Islet precursor cell (in vitro differentiated cells): ENCODE results near the gene STX5.
"Not testable (repeated sequence)": the region's sequence is repeated elsewhere in the genome, so short reads cannot be mapped to it uniquely, and the experiment has no call there.

Source experiments
- DNase-seq: peaks from one replicate; pipeline ENCODE4 v3.0.0-alpha.2; 2018

STX5 gene

DNA sequence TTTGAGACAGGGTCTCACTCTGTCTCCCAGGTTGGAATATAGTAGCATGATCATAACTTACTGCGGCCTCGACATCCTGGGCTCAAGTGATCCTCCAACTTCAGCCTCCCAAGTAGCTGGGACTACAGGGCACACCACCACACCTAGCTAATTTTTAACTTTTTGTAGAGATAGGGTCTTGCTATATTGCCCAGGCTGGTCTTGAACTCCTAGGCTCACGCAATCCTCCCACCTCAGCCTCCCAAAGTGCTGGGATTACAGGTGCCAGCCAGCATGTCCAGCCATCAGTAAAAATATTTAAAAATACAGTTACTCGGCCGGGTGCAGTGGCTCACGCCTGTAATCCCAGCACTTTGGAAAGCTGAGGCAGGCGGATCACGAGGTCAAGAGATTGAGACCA is 3.7 kb downstream of the STX5 start:
- not testable (repeated sequence) for DNase-seq

DNA sequence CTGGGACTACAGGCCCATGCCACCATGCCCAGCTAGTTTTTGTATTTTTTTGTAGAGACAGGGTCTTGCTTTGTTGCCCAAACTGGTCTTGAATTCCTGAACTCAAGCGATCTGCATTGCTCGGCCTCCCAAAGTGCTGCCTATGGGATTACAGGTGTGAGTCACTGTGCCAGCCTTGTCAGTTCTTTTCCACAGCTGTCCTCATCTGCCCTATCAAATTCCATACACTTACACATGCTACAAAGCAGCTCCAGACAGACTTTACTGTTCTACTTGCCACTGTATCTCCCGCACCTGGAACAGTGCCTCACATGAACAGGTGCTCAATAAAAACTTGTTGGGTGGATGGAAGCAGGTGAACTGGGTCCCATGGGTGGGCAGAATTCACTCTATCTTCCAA is 8.2 kb downstream of the STX5 start:
- DNase-seq, result no peak

DNA sequence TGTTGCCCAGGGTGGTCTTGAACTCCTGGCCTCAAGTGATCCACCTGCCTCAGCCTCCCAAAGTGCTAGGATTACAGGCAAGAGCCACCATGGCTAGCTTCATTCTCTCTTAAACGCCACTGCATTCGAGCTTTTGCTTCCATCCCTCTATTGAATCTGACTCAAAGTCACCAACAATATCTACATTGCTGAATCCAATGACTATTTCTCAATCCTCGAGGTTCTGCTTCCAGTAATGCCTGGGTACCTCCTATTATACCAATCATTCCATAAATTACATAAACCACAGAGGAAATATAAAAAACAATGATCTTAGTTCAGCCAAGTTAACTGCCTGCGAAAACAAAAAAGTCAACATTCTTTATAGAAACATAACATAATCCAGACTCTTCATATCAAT is 14.7 kb downstream of the STX5 start:
- DNase-seq, result no peak

DNA sequence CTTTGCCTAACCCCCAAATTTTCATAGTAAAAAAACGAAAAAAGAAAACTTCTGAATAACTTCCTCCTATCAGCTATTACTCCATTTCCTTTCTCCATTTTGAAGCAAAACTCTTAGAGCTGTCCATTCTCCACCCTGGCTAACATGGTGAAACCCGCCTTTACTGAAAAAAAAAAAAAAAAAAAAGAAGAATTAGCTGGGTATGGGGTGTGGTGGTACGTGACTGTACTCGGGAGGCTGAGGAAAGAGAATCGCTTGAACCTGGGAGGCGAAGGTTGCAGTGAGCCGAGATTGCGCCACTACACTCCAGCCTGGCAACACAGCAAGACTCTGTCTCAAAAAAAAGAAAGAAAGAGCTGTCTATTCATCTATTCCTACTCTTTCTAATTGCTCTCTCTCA is 15.3 kb downstream of the STX5 start:
- DNase-seq, result no peak

DNA sequence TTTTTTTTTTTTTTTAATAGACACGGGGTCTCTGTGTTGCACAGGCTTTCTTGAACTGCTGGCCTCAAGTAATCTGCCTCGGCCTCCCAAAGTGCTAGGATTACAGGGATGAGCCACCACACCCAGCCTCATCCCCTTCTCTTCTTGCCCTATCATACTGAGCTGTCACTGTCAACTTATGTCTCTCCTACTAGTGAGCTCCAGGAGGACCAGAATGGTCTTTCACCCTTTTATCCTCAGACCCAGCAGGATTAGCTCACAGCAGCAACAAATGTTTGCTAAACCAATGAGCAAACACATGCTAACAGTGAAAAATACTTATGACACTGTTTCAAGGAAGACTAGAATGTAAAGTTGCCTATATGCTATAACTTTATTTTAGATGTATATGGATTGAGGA is 20.2 kb downstream of the STX5 start:
- no peak for DNase-seq

DNA sequence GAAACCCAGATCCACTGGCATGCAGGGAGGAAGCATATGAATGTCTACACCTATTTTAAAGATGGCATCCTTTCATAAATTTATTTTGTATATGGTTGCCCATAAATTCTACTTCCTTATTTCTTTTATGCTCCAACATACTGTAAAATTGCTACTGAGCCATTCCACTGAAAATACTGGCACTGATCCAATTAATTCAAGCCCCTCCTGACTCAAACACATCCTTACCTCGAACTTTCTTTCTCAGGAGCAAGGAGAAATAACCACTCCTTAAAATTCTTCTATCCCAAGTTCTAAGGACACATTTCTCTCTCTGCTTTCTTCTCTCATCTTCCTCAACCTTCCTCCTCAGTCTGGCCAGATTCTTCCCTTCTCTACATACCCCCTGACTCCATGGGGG is 21.1 kb downstream of the STX5 start:
- DNase-seq, result no peak

DNA sequence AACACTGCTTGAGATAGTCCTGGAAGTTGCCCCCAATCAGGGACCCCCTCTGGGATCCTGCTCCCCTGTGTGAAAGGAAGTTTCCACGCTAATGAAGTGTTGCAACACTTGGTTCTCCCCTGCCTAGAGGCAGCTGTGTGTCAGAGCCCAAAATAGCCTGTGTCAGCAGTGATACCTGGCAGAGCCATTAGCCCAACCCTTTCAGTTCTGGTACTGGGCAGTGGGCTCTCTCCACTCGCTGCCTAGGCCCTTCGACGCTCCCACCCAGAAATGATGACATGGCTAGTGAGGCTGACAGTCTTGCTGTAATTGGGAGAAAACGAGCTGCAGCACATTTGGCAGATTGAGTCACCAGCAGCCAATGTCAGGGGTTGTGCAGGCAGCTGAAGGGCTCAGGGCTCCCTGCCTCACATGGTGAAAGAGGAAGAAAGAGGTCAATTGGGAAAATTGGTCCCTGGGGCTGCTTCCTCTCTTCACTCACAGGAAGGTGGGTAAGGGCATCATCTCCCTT is 25.2 kb downstream of the STX5 start:
- peak; percentile 71 for DNase-seq

DNA sequence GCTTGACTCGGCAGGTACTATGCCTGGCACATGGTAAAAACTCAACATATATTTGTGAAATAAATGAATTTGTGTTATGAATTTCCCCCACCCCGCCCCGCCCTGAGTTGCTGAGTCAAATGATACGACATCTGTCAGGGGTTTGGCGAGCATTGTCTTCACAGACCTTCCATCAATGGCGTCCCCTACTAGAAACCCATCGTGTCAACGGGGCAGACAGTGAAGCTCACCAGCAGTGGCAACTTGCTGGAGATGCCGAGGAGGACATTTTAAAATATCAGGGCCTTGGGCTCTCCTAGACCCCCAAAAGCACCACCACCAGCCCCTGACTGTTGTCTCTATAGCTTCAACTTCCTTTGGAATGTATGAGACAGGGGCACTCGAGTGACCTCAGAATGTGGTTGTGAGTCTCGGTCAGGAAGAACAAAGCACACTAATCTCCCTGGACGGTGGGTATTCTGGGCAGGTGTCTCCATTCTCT is 25.9 kb downstream of the STX5 start:
- DNase-seq, result no peak

DNA sequence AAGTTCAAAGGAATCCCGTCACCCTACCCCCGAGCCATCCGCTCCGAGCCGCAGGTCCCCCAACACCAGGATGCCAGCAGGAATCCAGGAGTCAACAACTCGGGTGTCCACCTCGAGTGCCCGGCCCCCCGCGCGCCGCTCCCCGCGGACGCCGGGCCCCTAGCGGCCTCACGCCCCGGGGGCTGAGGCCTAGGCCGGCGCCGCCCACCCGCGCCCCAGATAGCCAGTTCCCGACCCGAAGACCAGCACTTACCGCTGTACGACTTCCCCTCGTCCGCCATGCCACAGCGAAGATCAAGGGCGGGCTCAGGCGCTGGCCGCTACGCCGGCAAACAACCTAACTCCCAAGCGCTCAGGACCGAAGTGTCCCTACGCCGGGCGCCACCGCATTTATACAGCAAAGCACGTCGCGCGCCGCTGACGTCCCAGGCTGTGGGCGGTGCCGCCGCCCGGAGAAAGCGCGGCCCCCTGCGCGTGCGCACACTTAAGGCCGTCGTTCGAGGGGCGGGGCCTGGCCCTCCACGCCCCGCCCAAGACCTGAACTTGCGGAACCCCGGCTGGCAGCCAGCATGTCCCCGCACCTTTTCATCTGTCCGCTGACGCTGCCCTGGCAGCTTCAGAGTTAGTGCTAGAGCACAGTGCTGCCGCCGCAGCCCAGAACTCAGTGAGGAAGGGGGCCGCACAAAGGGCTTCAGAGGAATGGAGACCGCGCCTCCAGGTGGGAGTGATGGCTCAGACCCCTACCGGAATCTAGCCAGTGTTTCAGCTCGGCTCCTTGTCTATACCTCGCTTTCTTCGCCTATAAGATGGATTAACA is 26.6 kb downstream of the STX5 start, which contains the start of gene NXF1:
NXF1 (minus strand) TSS at position 365 of the 817 bp plus-strand sequence; CDS start at position 281, 84 bp downstream.
- peak; percentile 97 for DNase-seq

DNA sequence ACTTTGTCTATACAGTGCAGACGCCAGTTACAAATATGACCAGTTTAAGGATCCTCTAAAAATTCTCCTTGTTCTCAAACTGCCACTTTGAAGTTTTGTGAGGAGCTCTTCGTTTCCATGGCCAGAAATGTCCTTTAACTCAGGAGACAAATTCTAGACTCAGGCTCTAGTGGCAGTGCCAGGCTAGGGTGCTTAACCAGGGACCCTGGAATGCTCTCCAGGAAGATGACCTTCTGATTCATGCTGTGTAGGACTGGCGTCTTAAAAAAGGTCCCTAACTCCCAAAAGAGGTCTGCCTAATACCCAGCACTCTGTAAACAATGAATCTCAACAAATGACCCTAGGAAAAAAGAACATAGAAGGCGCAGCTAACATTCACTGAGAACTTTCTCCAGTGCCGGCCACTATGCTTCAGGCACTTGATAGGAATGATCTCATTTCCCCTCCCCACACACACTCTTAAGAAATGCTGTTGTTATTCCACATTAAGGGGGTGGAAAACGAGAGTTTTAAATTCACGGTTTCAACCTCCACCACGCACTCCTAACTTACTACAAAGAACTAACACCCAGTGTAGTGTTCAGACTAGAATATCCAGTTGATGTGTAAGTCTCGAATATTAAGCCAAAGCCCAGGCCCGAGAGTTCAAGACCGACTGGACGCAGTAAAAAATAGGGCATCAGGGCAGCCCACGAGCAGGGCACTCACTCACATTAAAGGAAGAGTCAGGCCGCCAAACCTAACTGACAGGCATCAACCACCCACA is 27.4 kb downstream of the STX5 start:
- no peak for DNase-seq

DNA sequence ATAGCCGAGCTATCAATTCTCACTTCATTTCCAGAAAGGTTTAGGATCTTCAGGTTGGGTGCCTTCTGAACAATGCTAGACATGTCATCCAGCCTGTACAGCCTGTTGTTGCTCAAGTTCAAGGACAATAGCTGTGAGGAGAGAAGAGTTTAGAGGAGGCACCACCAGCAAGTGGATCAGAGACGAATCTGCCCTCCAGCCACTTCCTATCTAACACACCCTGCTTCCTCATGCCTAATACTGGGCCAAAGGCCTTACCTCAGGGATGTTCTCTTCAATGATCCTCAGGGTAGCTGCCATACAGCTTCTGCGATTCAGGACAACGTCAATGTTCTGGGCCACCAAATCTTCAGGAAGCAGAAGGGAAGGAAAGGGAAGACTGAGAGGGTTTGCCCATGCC is 30.8 kb downstream of the STX5 start:
- DNase-seq, result no peak

DNA sequence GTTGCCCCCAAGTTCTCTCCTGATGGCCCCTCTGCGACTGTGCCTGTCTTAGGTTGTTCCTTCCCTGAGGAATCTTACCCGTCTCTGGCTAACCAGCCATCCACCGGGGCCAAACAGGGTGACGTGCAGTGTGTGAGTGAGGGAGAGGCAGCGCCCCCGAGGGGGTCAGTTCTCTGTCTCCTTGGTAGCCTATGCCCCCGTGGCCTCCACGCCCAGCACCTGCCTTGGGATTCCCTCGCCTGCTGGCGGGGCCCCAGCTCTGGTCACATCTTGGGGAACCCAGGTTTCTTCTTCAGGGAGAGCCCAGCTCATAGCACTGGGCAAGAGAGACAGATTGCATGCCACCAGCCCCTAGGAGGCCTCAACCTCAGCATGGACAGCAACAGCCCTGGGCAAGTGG is 32.4 kb downstream of the STX5 start:
- DNase-seq, result no peak

DNA sequence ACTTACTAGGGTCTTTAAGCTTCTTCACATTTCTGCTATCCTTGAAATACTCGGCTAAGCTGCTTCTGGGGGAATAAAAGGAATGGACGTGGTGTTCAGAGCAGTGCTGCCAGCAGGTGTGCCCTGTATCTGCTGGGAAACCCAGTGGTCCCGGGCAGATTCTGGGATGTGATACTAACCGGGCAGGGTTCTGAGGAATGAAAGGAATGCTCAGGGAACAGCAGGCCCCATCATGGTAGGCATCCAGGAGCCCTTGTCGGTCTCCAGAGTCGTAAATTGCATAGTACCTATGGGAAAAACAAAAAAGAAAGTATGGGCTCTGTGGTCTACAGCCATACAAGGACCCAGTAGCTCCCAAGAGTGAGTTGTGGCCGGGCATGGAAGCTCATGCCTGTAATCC is 35.6 kb downstream of the STX5 start:
- peak; percentile 73 for DNase-seq

DNA sequence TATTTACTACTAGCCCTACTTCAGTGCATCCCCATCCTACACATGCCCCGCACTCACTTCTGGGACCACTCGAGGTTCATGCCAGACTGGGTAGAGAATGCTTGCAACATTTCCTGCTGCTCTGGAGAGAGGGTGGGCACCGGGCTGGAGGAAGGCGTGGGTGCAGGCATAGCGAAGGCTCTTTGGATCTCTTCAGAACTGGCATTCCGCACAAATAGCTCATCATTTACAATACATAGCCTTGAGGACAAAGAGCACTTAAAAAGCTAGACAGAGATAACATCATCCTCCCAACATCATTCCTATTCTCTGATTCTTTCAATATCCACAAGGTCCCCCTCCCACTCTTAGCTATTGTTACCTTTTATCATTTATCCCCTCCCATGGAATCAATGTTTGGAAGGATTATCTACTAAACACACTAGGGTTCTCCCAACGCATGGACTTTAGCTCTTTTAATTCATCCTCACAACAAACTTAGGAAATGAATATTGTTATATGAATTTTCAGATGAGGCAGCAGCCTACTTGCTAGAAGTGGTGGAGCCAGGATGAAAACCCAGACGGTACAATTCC is 37.6 kb downstream of the STX5 start:
- peak; percentile 76 for DNase-seq

DNA sequence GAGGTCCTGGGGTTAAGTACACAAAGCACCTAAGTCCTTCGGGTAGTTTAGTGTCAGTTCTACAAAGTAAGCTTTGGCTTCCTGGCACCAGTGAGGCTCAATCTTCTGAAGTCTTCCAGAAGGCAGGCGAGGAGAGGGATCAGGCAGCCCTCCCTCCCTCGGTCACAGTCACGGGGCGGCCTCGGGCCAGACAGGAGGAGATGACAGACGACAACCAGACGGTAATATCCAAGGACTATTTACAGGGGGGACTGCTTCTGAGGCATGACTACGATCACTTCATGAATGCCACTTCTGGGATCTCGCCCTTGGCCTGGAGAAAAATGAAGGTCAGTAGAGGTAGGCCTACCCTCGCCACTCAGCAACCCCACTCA is 39.7 kb downstream of the STX5 start:
- peak; percentile 91 for DNase-seq

DNA sequence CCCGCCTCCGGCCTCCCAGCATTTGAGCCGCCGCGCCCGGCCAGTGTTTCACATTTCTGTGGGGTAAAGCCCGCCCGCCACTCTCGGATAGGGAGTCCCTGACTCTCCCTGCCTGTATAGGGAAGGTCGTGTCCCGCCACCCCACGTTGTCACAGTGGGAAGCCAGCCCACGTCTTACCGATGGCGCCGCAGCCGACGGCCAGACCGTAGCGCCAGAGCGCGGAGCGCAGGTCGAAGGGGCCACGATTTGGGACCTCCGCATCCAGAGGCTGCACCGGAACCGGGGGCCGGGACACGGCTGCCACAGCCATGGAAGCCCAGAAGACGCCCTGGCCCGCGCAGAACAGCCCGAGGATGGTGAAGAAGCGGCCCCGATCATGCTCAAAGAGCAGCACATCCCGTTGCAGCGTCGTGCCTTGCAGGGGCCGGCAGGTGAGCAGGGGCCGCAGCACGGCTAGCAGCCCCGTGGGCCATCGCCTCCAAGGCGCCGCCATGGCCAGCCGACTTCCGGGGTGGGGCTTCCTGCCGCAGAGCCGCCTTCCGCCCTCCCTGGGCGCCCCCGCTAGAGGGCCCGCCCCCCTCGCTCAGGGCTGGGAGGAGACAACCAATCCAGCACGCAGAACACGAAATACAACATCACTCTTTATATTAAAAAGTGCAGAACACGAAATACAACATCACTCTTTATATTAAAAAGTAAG is 40.2 kb downstream of the STX5 start, which contains the start of gene TMEM223:
TMEM223 (minus strand) TSS at position 506 of the 701 bp plus-strand sequence; CDS start at position 494, 12 bp downstream.
- peak; percentile 95 for DNase-seq

DNA sequence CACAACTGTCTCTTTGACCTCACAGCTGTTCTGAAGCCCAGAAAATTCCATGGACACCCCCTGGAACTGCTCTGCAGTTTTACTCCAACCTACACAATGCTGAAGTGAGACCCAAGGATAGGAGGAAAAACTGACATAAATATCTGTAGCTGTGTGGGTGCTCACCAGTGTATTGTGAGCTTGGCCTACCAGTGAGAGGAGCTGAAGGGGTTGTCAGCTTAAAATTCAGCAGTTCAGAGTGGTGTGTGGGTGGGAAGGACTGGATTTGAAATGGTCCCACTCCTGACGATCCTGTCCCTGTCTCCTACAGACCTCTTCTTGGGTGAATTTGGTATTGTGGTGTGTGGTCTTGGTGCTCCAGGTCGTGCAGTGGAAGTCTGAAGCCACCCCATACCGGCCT is 42.3 kb downstream of the STX5 start:
- DNase-seq, result peak; percentile 35

DNA sequence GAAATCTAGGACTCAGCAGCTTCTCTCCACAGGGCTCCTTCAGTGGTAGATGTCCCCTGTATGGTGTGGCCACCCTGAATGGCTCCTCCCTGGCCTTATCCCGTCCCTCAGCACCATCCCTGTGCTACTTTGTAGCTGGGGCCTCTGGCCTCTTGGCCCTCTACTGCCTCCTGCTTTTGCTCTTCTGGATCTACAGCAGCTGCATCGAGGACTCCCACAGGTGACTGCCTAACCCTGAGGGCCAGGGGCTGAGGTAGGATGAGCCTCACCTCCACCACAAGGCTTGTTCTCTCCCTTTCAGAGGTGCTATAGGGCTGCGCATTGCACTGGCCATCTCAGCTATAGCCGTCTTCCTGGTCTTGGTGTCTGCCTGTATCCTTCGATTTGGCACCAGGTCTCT is 42.9 kb downstream of the STX5 start:
- DNase-seq, result peak; percentile 56

DNA sequence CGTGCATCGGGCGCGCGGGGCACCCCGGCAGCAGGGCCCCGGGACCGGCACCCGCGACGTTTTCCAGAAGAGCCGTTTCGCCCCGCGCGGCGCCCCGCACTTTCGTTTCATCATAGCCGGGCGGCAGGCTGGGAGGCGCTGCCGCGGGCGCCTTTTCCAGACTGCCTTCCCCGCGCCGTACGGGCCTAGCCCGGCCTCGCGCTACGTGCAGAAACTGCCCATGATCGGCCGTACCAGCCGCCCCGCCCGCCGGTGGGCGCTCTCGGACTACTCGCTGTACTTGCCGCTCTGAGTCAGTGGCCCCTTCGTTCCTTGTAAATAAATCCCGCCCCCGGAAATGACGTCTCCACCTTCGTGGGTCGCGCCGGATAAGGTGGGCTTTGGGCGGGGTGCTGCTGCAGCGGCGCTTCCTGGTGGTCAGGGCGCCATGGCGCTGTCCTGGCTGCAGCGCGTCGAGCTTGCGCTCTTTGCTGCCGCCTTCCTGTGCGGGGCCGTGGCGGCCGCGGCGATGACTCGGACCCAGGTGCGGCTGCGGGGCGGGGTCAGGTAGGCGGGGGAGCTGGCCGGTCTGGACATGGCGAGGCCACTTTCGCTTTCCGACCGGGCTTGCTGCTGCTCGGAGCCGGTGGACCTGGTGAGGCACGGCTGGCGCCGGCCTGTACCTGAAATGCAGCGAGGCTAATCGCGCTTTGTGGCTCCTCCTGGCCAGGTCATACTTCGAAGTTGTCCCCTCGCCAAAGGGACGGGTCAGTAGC is 44.7 kb downstream of the STX5 start, which contains the start of gene TMEM179B:
TMEM179B (plus strand) TSS at position 398 of the 755 bp plus-strand sequence; CDS start at position 428, 30 bp downstream.
- DNase-seq, result peak; percentile 99

DNA sequence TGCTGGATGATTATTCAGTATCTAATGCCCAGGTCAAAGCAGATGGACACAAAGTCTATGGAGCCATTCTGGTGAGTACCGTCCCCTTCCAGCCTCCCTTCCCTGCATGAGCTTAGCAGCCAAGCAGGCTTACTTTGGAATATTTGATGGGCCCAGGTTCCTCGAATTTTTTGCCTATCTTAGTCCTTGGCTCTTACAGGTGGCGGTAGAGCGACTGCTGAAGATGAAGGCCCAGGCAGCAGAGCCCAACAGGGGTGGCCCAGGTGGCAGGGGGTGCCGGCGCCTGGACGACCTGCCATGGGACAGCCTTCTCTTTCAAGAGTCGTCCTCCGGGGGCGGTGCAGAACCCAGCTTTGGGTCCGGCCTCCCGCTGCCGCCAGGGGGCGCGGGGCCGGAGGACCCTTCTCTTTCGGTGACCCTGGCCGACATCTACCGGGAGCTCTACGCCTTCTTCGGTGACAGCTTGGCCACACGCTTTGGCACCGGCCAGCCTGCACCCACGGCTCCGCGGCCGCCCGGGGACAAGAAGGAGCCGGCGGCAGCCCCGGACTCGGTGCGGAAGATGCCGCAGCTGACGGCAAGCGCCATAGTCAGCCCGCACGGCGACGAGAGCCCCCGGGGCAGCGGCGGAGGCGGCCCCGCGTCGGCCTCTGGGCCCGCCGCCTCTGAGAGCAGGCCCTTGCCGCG is 45.4 kb downstream of the STX5 start:
- peak; percentile 95 for DNase-seq

DNA sequence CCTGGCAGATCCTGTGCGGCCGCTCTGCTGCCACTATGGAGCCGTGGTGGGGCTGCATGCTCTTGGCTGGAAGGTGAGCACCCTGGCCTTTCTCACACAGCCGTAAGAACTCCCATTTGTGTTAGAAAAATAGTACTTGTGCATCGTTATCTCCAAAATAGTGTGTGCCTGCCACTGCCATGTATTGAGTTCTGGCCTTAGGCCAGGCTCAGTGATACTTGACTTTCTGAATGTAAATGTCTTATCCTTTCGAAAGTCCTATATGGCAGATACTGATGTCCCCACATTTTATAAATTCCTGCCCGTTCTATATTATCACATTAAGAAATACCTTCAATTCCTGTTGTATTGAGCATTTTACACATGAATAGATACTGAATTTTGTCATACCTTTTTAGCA is 49.1 kb downstream of the STX5 start:
- no peak for DNase-seq
